ENCODE measurements around the gene HPCAL1.

HPCAL1 gene

GRCh38 chr2:10327896-10328669, 25.4 kb downstream of the HPCAL1 start:
- H3K36me3 ChIP-seq (ENCODE audit: low read depth) = no peaks in the 10 kb centered on the region
- H3K9me3 ChIP-seq (ENCODE audit: severe bottlenecking) = no peaks in the 10 kb centered on the region
- peaks cover 9% of the 10 kb centered on the region for H3K4me1 ChIP-seq (ENCODE audit: insufficient read depth, poor library complexity, severe bottlenecking)
- H3K27me3 ChIP-seq (ENCODE audit: insufficient read depth, poor library complexity, severe bottlenecking) = no peaks in the 10 kb centered on the region
- DNase-seq (ENCODE audit: low spot score) = no peak
- no peak overlapping the region for H3K4me3 ChIP-seq (ENCODE audit: severe bottlenecking)
- TF ChIP-seq, protein P1, sequence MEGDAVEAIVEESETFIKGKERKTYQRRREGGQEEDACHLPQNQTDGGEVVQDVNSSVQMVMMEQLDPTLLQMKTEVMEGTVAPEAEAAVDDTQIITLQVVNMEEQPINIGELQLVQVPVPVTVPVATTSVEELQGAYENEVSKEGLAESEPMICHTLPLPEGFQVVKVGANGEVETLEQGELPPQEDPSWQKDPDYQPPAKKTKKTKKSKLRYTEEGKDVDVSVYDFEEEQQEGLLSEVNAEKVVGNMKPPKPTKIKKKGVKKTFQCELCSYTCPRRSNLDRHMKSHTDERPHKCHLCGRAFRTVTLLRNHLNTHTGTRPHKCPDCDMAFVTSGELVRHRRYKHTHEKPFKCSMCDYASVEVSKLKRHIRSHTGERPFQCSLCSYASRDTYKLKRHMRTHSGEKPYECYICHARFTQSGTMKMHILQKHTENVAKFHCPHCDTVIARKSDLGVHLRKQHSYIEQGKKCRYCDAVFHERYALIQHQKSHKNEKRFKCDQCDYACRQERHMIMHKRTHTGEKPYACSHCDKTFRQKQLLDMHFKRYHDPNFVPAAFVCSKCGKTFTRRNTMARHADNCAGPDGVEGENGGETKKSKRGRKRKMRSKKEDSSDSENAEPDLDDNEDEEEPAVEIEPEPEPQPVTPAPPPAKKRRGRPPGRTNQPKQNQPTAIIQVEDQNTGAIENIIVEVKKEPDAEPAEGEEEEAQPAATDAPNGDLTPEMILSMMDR (IDR thresholded peaks at IDR 0.05; ENCODE audit: poor library complexity, severe bottlenecking) = no peak
- no peak overlapping the region for H3K27ac ChIP-seq (ENCODE audit: poor library complexity, severe bottlenecking)
- ATAC-seq (ENCODE audit: low read depth) = no peak

DNA sequence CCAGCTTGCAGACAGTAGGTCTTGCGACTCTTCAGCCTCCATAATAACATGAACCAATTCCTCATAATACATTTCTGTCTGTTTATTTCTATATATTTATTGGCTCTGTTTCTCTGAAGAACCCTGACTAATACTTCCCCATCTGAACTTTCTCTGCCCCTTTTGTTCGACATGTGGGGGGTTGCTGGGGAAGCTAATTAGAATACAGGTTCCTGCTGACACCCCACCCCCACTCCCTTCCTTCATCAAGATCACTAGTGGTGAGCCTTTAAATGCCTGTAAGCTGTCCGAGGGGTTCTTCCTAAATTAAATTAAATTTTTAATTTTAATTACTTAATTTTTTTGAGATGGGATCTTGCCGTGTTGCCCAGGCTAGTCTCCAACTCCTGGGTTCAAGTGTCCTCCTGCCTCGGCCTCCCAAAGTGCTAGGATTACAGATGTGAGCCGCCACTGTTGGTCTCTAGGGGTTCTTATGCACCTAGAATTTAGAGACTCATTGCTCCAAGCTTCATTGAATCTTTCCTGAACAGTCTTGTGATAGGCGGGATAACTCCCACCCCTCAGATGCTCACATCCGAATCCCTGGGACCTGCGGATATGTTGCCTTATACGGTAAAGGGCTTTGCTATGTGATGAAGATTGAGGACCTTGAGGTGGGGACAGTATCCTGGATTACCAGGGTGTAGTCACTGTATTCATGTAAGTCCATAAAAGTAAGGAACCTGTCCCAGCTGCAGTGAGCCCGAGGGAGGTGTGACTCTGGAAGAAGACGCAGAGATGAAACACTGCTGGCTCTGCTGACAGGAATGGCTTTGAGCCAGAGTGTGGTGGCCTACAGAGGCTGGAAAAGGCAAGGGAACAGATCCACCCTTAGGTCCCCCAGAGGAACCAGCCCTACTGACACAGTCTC, 26.2 kb downstream of the HPCAL1 start:
- Histone ChIP-seq H3K4me3 (ENCODE audit: severe bottlenecking) (no peak overlapping the region), H3K27ac (ENCODE audit: poor library complexity, severe bottlenecking) (no peak overlapping the region), H3K36me3 (ENCODE audit: low read depth) (no peaks in the 10 kb centered on the region), H3K27me3 (ENCODE audit: insufficient read depth, poor library complexity, severe bottlenecking) (no peaks in the 10 kb centered on the region), H3K4me1 (ENCODE audit: insufficient read depth, poor library complexity, severe bottlenecking) (peaks cover 9% of the 10 kb centered on the region), H3K9me3 (ENCODE audit: severe bottlenecking) (no peaks in the 10 kb centered on the region)
- DNase-seq (ENCODE audit: low spot score) (no peak), ATAC-seq (ENCODE audit: low read depth) (no peak)
- TF ChIP-seq, protein P1 (IDR thresholded peaks at IDR 0.05; ENCODE audit: poor library complexity, severe bottlenecking) = no peak

- no peaks in the 10 kb centered on the region for H3K9me3 ChIP-seq (ENCODE audit: severe bottlenecking)
- H3K4me1 ChIP-seq (ENCODE audit: insufficient read depth, poor library complexity, severe bottlenecking) = peaks cover 9% of the 10 kb centered on the region
- TF ChIP-seq, protein P1 (IDR thresholded peaks at IDR 0.05; ENCODE audit: poor library complexity, severe bottlenecking) = no peak
- H3K4me3 ChIP-seq (ENCODE audit: severe bottlenecking) = no peak overlapping the region
- peak overlapping the region; percentile 31 for H3K27ac ChIP-seq (ENCODE audit: poor library complexity, severe bottlenecking)
- no peak for DNase-seq (ENCODE audit: low spot score)
- no peaks in the 10 kb centered on the region for H3K27me3 ChIP-seq (ENCODE audit: insufficient read depth, poor library complexity, severe bottlenecking)
- ATAC-seq (ENCODE audit: low read depth) = no peak
- H3K36me3 ChIP-seq (ENCODE audit: low read depth) = no peaks in the 10 kb centered on the region
Measured at GRCh38 chr2:10329580-10329879, 26.8 kb downstream of the HPCAL1 start.

DNA sequence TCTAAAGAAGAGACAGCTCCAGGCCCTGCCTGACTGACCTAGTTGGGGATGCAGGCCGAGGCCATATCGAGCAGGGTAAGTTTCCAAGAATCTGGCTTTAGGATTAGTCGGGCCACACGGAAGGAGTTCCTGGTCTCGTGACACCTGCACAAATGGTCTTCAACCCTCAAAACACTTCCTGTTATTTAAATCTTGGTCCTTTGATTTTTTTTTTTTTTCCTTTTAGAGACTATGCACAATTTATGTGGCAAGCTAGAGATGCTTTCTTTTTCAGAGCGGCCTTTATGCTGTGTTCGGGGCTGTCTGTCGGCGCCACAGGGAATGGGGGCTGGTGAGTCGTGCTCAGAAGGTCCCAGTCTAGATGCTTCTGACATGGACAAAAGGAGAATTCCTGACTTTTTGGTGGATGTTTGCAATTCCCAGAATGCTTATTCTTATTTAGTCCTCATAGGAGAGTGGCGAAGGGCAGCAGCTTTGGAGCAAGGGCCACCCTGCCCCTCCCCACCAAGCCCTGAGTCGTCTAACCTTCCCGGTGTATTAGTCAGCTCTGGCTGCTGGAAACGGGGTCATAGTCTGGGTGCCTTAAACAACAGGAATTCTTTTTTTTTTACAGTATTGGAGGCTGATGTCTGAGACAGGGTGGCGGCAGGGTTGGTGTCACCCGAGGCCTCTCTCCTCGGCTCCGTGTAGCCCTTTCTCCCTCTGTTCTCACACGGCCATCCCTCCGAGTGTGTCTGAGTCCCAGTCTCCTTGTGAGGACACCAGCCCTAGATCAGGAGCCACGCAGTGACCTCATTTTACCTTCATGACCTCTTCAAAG, 27.4 kb downstream of the HPCAL1 start:
- ATAC-seq (ENCODE audit: low read depth) (peak; percentile 69), DNase-seq (ENCODE audit: low spot score) (no peak)
- Histone ChIP-seq H3K4me1 (ENCODE audit: insufficient read depth, poor library complexity, severe bottlenecking) (peaks cover 9% of the 10 kb centered on the region), H3K4me3 (ENCODE audit: severe bottlenecking) (no peak overlapping the region), H3K9me3 (ENCODE audit: severe bottlenecking) (no peaks in the 10 kb centered on the region), H3K36me3 (ENCODE audit: low read depth) (peaks cover 3% of the 10 kb centered on the region; the same call in 1 of the 2 replicates), H3K27ac (ENCODE audit: poor library complexity, severe bottlenecking) (peak overlapping the region; percentile 31), H3K27me3 (ENCODE audit: insufficient read depth, poor library complexity, severe bottlenecking) (no peaks in the 10 kb centered on the region)
- TF ChIP-seq, protein P1 (IDR thresholded peaks at IDR 0.05; ENCODE audit: poor library complexity, severe bottlenecking) = no peak
